H1 (cell line): Measurements from ENCODE around the gene PRKAG1.

ENCODE experiments used
- CHD1 ChIP-seq: IDR thresholded peaks from 2 replicates; pipeline ENCODE4 v1.6.1; 2012; ENCODE audit warnings: low read depth, low read length, improper control_type of control experiment
- EGR1 ChIP-seq: IDR thresholded peaks from 2 replicates; pipeline ENCODE4 v1.6.1; 2011; ENCODE audit warnings: low read depth, low read length, borderline replicate concordance
- KDM1A ChIP-seq: fragments of 200-600, 300-600 bp; sonication (generic); IDR thresholded peaks from 2 replicates; pipeline ENCODE4 v1.7.1; 2016; ENCODE audit warnings: mild to moderate bottlenecking, low read length, borderline replicate concordance
- POLR2A ChIP-seq, 2 experiments: IDR thresholded peaks; 1 replicate in 1 of 2; 2 replicates in 1 of 2; pipeline ENCODE4 v1.6.1; 2011; ENCODE audit warnings: low read depth in 2 of 2, low read length in 2 of 2, mild to moderate bottlenecking in 2 of 2; ENCODE audit errors: control extremely low read depth in 1 of 2
- POLR2AphosphoS5 ChIP-seq: IDR thresholded peaks from 2 replicates; pipeline ENCODE4 v1.6.1; 2011; ENCODE audit warnings: low read depth, low read length
- TF ChIP-seq, protein P1 (sequence below), 3 experiments: IDR thresholded peaks; 1 replicate in 2 of 3; 2 replicates in 1 of 3; pipeline versions ENCODE4 v1.5.1 to v1.6.1; 2011; ENCODE audit warnings: low read length in 3 of 3, mild to moderate bottlenecking in 3 of 3, inconsistent platforms in 2 of 3, low read depth in 1 of 3, moderate library complexity in 1 of 3; ENCODE audit not compliant: insufficient read depth in 1 of 3; ENCODE audit errors: control extremely low read depth in 1 of 3
- TF ChIP-seq, protein P2 (sequence below): IDR thresholded peaks from 2 replicates; pipeline ENCODE4 v1.6.1; 2011; ENCODE audit warnings: low read length, improper control_type of control experiment

DNA sequence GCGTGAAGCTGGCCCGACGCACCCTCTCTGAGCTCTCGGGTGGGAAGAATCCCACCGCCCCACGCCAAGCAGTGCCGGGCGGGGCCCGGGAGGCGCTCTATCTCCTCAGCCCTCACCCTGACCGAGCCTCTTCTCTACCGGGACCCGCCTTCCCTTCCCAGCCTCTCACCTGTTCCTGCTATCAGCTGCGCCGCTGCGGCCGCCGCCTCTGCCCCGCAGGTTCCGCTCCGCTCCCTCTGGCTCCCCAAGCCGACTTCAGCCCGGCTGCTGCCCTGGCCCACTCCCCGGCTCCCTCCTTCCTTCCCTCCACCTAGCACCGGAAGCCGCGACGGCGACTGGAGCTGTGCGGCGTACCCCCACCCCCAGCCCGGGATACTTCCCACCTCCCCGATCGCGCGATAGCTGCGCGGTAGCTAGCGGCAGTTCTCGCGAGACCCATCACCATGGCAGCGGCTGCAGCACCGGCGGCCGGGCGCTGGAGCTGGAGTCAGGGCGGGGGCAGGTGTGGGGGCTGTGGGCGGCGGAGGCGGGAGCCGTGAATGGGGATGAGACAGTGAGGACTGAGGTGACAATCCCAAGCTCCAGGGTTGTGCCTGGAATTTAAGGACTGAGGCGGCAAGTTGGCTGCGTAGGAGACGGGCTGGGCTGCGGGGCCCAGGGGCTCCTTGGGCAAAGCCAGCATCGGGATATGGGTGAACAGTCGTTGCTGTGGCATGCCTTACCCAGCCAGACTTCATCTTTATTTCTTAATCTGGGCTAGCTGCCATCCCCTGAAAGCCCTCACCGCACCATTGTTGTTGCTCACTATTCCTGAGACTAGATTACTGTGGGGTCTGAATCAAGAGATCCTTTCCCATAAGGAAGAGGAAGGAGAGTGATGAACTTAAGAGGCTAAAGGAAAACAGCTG is 61.2 kb downstream of the PRKAG1 start, which contains the start of gene ARF3:
- TF ChIP-seq POLR2AphosphoS5, result peak; percentile 53
- no peak for TF ChIP-seq KDM1A
- TF ChIP-seq, protein P1, sequence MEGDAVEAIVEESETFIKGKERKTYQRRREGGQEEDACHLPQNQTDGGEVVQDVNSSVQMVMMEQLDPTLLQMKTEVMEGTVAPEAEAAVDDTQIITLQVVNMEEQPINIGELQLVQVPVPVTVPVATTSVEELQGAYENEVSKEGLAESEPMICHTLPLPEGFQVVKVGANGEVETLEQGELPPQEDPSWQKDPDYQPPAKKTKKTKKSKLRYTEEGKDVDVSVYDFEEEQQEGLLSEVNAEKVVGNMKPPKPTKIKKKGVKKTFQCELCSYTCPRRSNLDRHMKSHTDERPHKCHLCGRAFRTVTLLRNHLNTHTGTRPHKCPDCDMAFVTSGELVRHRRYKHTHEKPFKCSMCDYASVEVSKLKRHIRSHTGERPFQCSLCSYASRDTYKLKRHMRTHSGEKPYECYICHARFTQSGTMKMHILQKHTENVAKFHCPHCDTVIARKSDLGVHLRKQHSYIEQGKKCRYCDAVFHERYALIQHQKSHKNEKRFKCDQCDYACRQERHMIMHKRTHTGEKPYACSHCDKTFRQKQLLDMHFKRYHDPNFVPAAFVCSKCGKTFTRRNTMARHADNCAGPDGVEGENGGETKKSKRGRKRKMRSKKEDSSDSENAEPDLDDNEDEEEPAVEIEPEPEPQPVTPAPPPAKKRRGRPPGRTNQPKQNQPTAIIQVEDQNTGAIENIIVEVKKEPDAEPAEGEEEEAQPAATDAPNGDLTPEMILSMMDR (IDR thresholded peaks at IDR 0.05; ENCODE audit: control extremely low read depth in 1 of 3, insufficient read depth in 1 of 3, low read depth in 1 of 3, low read length in 3 of 3), result no peak
- TF ChIP-seq CHD1, result no peak
- TF ChIP-seq POLR2A (IDR thresholded peaks at IDR 0.05; ENCODE audit: control extremely low read depth in 1 of 2, low read depth in 2 of 2, low read length in 2 of 2), result peak; percentile 56 to 60; a peak in 2 of 3 replicates
- peak; percentile 80 for TF ChIP-seq EGR1
- TF ChIP-seq, protein P2, sequence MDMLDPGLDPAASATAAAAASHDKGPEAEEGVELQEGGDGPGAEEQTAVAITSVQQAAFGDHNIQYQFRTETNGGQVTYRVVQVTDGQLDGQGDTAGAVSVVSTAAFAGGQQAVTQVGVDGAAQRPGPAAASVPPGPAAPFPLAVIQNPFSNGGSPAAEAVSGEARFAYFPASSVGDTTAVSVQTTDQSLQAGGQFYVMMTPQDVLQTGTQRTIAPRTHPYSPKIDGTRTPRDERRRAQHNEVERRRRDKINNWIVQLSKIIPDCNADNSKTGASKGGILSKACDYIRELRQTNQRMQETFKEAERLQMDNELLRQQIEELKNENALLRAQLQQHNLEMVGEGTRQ, result no peak
